HG03439 (cell line): ENCODE data around the gene PITPNM1.
"Not testable (repeated sequence)": the region's sequence is repeated elsewhere in the genome, so short reads cannot be mapped to it uniquely, and the experiment has no call there.

Source experiments
- ATAC-seq: cut with Tn5 transposase; IDR thresholded peaks from one replicate; pipeline ENCODE4 v1.9.1; 2021; ENCODE audit warnings: mild to moderate bottlenecking, moderate library complexity; ENCODE audit not compliant: unreplicated experiment

The PITPNM1 gene

DNA sequence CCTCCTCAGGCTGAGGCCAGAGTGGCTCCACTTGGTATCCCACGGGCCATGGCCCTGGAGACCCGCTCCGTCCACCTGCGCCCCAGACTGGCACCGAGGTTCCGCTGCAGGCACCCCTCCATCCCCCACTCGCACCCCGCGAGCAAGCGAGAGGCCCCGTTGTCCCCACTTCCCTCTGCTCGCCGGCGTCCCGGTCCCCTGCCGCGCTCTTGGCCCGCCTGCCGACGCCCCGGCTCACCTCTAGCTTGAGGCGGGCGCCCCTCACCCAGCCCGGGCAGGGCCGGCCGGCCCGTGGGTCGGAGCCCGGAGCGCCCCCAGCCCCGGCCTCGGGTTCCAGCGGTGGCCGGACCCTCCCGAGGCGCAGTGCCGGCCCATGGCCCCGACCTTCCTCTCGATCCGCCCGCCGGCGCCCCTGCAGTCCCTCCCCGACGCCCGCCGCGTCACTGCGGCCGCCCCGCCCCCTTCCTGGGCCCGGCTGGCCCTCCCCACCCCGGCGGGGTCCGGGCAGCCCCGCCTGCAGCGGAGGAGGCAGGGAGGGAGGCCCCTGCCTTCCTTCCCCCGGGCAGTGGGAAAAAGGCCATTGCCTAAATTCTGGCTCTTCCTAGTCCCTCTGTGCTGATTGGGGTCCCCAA, at the start of gene PITPNM1:
Gene PITPNM1, minus strand, starts transcription at position 414 of the 632 bp plus-strand sequence. CDS start 1,183 bp downstream, outside the sequence.
- no peak for ATAC-seq

DNA sequence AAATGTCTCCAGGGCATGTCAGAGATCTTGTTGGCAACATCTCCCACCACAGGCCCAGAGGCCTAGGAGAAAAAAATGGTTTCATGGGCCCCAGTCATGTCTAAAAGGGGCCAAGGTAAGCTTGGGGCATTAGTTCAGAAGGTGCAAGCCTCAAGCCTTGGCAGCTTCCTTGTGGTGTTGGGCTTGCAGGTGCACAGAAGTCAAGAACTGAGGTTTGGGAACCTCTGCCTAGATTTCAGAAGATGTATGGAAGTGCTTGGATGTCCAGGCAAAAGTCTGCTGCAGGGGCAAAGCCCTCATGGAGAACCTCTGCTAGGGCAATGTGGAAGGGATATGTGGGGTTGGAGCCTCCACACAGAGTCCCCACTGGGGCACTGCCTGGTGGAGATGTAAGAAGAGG, 46.5 kb upstream of the PITPNM1 start:
- not testable (repeated sequence) for ATAC-seq

DNA sequence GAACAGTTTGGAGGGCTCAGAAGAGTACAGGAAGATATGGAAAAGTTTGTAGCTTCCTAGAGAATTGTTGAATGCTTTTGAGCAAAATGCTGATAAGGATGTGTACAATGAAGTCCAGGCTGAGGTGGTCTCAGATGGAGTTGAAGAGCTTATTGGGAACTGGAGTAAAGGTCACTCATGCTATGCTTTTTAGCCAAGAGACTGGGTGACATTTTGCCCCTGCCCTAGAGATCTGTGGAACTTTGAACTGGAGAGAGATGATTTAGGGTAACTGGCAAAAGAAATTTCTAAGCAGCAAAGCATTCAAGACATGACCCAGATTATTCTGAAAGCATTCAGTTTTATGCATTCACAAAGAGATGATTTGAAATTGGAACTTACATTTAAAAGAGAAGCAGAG, 46.0 kb upstream of the PITPNM1 start:
- no peak for ATAC-seq

DNA sequence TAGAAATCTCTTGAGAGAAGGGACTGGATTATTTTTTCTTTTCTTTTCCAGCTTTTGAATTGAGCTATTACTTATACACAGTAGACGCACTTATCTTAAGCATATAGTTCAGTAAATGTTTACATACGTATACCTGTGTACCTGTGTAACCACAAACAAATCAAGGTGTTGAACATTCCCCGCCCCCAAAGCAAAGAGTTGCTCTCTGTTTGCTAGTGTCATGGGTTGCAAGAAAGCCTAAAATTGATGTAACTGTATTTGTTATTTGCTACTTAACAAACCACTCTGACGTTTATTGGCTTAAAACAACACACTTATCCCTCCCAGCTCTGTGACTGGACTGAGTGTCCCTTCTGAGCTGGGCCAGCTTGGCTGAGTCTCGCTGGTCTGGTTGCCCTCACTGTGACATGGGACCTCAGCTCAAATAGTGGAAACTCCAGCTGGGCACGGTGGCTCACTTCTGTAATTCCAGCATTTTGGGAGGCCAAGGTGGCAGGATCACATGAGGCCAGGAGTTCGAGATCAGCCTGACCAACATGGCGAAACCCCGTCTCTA, 43.5 kb upstream of the PITPNM1 start:
- ATAC-seq = no peak

DNA sequence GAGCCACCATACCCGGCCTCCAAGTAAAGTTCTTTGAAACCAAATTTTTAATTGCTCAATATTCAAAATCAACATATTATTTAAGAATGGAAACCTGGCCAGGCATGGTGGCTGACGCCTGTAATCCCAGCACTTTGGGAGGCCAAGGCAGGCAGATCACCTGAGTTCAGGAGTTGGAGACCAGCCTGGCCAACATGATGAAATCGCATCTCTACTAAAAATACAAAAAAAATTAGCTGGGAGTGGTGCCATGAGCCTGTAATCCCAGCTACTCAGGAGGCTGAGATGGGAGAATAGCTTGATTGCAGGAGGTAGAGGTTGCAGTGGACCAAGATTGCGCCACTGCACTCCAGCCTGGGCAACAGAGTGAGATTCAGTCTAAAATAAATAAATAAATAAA, 42.9 kb upstream of the PITPNM1 start:
- ATAC-seq = not testable (repeated sequence)

DNA sequence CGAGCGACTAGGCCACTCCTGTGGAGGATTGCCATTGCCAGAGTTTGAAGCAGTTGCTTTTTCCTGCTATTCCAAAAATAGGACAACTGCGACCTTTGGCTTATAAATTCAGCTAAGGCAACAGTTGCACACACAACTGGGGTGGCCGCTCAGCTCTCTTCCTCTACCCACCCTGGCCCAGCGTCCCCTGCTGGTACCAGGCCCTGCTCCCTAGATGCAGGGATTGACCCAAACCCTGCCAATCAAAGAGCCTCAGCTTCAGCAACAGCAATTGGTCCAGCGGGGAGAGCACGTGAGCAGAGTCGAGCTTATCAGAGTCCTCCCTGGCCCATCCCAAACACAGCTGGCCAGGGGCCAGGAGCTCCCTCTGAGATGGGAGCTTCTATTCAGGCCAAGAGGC, 40.1 kb upstream of the PITPNM1 start:
- no peak for ATAC-seq

DNA sequence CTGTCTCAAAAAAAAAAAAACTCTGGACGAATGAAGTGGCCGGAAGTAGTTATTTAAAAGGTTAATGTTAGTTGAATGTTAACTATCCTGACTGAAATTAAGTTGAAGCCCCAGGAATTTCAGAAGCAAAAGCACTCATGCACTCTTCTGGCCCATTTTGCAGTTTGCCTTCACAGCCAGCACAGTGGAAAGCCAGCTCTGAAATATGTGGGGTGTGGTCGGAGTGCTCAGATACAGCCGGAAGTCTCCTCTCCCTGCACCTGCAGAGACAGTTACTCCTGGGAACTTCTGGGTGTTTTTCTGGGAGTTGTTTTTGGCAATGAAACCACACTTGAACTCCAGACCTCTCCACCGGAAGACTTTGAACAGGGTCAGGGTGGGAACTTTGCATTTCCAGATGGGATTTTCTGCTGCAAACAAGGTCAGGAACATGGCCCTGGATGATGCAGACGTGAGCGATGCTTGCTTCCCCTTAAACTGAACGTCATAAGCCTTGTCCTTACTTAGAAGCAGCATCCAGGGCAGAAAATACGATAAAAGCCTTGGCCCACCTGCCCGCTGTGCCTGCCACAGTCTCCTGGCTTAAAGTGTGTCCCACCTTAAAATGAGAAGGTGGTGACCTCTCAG, 39.6 kb upstream of the PITPNM1 start:
- ATAC-seq = no peak

DNA sequence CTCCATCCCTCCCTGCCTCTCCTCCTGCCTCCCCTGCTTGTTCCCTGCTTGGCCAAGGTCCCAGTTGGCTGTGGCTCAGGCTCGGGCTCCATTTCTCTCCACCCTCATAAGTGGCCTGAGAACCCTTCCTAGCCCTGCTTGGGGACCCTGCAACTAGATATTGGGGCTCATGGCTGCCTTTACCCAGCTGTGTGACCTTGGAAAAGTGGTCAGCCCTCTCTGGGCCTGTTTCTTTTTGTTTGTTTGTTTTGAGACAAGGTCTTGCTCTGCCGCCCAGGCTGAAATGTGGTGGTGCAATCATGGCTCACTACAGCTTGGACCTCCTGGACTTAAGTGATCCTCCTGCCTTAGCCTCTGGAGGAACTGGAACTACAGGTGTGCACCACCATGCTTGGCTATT, 38.4 kb upstream of the PITPNM1 start:
- ATAC-seq = no peak

DNA sequence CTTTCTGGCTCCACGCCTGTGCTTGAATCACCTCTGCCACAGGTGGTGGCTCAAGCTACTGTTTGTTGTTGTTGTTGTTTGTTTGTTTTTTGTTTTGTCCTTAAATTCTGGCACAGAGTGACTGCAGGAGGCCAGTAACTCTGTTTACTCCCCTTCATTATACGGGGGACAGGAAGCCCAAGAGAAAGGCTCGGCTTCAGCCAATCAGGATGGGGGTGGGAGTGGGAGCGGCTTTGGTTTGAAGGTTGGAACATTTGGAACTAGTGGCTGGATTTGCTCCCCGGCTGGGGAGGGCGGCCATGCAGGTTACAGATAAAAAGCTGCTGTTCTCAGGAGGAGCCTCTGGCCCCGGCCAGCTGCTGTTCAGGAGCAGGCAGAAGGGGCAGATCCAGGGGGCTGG, 37.8 kb upstream of the PITPNM1 start:
- no peak for ATAC-seq

DNA sequence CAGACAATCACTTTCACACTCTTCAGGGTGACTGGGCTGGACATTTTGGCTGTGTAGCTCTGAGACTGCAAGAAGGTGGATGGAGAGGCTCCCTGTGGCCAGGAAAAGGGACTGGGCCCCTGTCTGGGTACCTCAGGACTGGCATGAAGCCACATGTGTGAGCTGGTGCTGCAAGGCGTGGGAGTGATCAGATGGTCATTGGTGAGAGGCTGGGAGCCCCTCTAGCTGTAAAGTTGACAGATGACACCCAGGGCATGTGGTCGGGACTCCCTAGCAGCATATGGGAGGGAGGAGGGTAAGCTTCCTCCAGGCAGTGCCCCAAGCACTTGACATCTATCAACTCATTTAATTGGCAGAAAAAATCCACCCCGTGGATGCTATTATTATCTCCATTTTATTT, 37.0 kb upstream of the PITPNM1 start:
- no peak for ATAC-seq

DNA sequence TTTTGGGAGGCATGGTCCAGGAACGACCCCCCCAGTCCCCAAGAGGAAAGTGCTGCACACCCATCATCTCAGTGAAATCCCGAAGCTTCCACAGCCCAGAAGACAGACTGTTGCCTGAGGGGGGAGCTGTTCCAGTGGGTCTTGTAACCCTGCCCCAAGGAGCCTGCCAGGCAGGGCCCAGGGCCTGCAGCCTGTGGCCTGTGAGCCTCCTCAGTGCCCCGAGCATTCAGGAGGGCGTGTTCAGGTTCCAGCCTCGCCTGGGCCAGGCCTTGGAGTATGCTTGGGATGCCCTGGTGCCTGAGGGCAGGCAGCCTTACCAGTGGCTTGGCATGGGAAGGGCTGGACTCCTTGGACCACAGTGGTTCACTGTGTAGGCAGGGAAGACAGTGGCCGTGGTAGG, 36.0 kb upstream of the PITPNM1 start:
- no peak for ATAC-seq

DNA sequence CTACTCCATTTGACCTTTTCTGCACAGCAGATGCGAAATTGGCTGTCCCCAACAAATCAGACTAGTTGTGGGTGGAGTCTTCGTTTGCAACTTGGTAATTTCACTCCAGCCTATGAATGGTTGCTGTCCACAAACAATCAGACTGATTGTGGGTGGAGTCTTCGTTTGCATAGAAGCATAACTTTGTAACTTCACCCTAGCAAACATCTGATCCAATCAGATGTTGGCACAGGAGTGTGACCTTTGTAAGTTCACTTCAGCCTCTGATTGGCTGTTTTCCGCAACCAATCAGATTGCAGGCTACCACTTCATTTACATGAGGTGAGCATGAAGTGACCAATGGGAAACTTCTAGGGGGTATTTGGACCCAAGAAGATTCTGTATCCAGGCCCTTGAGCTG, 34.4 kb upstream of the PITPNM1 start:
- no peak for ATAC-seq

DNA sequence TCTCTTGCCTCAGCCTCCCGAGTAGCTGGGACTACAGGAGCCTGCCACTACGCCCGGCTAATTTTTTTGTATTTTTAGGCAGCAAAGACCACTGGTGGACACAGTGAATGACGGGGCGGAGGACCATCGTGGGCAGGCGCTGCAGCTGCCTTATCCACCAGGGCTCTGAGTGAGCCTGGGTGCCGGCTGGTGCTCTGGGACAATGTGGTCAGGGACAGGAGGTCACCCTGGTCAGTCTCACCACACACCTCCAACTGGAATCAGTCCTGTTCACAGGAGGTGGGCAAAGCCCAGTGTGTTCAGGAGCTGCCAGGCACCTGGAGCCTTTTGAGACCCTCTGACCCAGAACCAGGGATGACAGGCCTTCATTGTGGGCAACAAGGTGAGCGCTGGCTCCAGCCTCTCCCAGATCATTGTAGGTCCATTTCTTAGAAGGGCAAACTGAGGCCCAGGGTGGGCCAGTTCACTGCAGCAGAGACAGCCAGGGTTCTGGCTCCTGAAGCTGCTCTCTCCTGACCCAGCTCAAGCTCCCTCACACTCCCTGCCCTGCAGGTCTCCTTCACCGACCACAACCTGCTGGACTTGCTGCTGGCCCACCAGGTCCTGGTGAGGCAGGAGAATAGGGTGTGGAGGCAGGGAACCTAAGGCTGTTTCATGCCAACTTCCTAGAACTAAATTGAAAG, 33.8 kb upstream of the PITPNM1 start:
- no peak for ATAC-seq

DNA sequence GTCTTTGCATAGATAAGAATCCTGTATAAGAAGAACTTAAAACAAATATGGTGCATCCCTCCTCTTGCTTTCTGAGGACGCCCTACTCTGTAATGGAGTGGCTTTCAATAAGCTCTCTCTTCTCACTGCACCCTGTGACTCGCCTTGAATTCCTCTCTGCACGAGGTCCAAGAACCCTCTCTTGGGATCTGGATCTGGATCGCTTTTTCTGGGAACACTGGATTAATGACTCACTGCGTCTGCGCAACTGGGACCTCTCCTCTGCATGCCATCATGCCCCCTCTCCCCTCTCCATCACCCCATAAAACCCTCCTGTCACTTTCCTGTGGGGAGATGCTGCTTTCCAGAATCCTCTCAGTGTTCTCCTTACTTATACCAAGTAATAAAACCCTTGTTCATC, 33.1 kb upstream of the PITPNM1 start:
- ATAC-seq = no peak

DNA sequence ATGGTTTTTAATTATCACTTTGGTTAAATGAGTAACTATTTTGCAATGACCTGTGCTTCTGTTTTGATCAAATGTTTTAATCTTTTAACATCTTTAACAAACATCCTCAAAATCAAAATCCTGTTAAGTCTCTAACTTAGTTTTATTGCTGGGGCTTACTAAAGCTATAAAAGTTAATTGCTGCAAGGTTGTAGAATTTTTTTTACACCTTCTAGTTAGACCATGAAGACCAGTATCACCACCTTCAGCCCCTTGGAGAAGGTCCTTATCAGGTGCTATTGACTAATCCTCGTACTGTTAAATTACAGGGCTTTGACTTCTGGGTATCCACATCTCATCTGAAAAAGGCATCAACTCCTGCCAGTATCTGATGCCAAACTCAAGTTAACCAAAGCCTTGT, 30.4 kb upstream of the PITPNM1 start:
- no peak for ATAC-seq

DNA sequence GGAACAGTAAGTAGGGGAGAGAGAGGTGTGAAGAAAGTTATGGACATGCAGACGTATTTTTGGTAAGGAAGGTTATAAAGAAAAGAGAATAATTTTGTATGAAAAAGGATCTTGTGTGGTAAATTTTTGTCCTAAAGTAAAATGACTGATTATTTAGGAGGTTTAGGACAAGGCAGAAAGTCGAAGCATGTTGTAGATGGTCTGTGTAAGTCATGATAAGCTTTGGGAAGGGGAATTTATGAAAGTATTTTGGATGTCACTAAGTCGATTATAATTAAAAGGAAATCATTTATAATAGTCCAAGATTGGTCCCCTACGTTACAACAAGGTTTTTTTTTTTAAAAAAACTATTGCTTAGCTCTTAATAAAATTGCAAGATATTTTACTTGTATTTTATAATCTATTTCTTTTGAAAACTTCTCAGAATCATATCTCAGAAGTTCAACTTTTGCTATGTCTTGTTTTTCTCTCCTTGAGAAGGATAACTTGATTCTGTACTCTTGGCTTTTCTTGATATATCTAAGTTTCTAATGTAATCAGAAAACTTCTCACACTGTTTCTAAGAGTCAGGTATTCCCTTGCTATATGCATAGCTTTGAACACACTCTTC, 29.0 kb upstream of the PITPNM1 start:
- no peak for ATAC-seq

DNA sequence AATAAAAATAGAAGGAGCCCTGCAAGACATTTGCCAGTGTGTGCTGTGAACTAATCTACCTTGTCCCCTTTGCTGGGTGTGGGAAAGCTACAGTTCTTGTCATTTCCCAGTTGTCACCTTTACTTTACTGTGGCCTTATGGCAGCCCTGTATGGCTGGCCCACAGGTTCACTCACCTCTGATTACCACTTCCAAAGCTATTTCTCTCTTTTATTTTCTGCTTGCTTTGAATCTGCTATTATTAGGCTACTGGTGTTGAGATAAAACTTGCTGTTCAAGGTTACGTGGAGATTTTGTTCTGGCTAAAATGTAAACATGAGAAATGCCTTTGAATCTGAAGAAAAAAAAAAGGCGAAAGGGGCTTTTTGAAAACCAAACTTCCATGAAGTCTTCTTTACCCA, 27.7 kb upstream of the PITPNM1 start:
- no peak for ATAC-seq

DNA sequence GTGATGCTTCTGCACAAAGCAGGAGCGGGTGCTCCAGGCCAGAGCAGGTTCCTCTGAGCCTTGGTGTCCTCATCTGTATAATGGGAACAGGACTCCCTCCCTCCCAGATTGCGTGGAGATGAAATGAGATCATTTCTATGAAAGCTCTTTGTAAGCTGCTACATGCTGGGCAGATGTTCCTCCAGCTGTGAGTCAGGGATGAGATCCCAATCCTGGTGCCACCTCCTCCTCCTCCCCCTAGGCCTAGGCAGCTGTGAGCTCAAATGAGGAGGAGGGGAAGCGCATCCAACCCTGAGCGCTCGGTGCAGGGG, 25.1 kb upstream of the PITPNM1 start:
- ATAC-seq = no peak

DNA sequence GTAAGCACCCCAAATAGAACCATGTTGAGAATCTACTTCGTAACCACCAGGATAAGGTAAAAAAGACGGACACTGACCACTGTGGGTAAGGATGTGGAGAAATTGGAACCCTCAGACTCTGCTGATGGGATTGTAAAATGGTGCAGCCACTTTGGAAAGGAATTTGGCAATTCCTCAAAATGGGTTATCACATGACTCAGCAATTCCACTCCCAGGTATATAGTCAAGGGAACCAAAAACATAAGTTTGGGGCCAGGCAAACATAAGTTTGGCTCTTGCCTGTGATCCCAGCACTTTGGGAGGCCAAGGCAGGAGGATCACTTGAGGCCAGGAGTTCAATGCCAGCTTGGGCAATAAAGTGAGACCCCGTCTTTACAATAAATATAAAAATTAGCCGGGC, 23.2 kb upstream of the PITPNM1 start:
- no peak for ATAC-seq

DNA sequence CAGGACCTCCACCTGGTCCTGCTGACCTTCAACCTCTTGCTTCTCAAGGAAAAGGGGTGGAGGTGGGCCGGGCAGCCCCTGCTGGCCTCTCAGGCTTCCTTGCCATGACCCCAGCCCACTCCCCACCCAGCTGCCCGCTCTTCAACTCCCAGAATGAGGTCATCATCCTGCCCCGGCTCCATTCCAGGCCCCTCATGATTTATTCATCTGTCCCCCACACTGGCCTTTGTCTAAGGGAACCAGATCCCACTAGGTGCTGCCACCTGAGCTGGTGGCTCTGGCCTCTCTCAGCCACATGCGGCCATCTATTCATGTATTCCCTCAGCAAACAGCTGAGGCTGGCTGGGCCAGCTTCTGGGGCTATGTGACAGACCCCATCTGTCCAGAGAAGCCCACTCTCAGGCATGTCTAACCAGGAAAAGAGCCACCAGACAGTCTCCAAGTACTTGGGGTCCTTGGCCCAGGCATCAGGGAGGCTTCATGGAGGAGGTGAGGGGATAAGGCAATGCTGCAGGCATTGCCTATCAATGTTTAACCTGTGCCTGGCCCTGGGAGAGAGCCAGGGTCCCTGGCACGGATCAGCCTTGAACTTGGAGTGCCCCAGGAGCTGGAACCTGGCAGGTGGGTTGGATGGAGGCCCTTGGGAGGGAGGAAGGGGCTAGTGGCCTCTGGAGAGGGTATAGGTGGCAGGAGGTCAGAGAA, 20.3 kb upstream of the PITPNM1 start:
- no peak for ATAC-seq

DNA sequence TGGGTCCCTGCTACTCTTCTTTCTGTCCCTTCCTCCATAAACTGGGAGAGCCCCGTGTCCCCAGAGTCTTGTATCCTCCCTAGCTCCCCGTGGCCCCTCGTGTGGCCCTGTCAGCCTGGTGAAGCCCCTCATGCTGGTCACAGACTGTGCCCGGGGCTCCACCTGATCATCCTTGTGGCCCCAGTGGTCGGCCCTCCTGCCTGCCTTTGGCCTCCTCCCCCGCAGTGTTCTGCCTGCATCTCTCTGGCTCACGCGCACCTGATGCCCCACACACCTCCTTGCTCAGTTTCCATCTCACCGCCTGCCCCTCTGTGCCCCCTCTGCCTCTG, 19.3 kb upstream of the PITPNM1 start:
- ATAC-seq = no peak
